ENCODE measurements around the gene SALL3.

SALL3 gene

DNA sequence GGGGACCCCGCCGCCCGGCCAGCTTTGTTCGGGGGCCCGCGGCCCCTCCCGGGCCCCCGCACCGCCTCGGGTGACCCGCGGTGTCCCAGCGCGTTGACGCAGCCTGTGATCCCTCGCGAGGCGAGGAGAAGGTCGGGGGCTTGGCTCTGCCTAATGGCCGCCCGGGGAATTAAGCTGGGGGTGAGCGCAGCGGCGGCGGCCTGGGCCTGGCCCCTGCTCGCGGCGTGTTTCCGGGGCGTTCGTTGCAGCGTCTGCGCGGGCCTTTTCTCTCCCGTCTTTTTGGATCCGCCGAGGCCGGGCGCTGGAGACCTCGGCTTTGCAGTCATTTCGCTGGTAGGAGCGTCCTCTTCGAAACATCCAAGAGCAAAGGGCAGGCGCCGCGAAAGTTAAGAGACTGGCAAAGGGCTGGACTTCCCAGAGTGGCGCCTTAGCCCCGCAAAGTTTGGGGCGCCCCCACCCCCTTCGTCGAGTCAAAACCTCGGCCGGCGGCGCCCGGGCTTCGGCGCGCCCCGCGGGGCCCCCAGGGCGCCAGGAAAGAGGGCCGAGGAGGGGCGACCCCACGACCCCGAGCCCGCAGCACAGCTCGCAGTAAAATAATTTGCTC lies 1.3 kb downstream of the SALL3 start:
- ATAC-seq (ENCODE audit: low read depth): no peak
- no peak overlapping the region for H3K4me3 Mint-ChIP-seq
- H3K9me3 Mint-ChIP-seq: peaks cover 2% of the 10 kb centered on the region
- peaks cover 29% of the 10 kb centered on the region for H3K27me3 Mint-ChIP-seq
- no peak overlapping the region for H3K27ac Mint-ChIP-seq
- DNase-seq (ENCODE audit: low spot score in 2 of 2): no peak
- peaks cover 9% of the 10 kb centered on the region for H3K4me1 Mint-ChIP-seq
- H3K36me3 Mint-ChIP-seq: no peaks in the 10 kb centered on the region

DNA sequence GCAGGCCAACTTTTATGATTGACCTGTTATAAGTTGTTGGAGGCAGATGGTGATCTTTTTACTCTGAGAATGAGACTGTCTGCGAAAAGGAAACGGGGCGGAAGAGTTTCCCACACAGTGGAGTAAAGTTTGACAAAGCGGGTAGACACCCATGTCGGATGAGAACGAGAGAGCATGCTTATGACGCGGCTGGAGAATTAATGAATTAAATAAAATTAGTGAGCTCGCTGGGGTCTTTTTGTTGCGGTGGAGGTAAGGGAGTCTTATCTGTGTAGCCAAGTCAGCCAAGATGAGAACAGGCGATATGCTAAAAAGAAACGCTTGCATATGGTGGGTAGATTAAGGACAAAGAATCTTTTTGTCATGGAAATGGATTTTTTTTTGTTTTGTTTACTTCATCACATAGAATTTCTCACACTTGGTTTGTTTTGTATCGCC lies 1.8 kb downstream of the SALL3 start:
- Mint-ChIP-seq H3K27me3 (peaks cover 31% of the 10 kb centered on the region), H3K9me3 (peaks cover 2% of the 10 kb centered on the region), H3K4me3 (no peak overlapping the region), H3K36me3 (no peaks in the 10 kb centered on the region), H3K27ac (no peak overlapping the region), H3K4me1 (peaks cover 9% of the 10 kb centered on the region)
- DNase-seq (ENCODE audit: low spot score in 2 of 2) (no peak), ATAC-seq (ENCODE audit: low read depth) (no peak)

DNA sequence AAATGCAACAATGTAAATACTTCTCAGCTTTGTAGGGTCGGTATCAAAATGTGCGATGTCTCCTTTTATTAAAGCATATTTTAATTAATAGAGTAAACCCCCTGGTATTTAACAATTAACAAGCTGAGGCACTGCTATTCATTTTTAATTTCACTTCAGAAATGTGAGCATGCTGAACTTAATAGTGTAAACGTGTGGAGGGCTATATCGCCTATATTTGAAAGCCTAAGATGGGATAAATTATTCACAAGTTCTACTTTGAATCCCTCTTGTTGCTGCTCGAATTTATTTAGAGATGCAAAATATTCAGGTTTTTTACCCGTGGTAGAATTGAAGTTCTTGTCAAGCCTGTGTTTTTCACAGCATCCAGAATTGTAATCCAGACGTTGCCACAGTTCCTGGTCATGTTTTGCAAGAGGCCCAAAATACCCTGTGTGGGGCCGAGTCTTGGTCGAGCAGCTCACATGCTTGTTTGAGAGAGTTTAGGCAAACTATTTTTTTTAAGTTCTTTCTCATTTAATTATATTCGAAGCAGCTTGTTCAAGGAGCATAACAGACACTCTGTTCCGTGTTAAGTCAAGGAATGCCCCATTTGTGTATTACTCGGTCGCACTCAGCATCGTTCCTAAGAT lies 2.5 kb downstream of the SALL3 start:
- peaks cover 1% of the 10 kb centered on the region for H3K9me3 Mint-ChIP-seq
- H3K27ac Mint-ChIP-seq: no peak overlapping the region
- peaks cover 8% of the 10 kb centered on the region for H3K4me1 Mint-ChIP-seq
- ATAC-seq (ENCODE audit: low read depth) (no peak), DNase-seq (ENCODE audit: low spot score in 2 of 2) (no peak)
- H3K36me3 Mint-ChIP-seq: no peaks in the 10 kb centered on the region
- H3K27me3 Mint-ChIP-seq: peaks cover 27% of the 10 kb centered on the region
- H3K4me3 Mint-ChIP-seq: no peak overlapping the region

DNA sequence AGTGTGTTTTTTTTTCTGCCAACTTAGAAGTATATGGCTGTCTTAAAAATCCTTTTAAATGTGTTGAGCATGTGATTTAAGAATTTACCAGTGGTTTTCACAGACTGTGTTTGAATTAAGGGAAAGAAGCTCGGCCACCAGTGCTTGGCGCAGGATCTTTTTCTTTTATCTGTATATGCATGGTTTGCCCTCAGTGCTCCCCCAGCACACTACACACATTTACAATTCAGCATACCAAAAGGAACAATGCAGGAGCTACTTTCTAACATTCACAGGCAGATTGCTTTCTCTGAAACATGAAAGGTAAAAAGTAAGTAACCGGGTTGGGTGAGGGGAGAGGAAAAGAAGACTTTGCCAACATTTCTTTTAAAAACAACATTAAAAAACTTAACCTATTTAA lies 3.9 kb downstream of the SALL3 start:
- no peak overlapping the region for H3K27ac Mint-ChIP-seq
- ATAC-seq (ENCODE audit: low read depth): no peak
- DNase-seq (ENCODE audit: low spot score in 2 of 2): no peak
- peaks cover 5% of the 10 kb centered on the region for H3K4me1 Mint-ChIP-seq
- H3K9me3 Mint-ChIP-seq: no peaks in the 10 kb centered on the region
- H3K27me3 Mint-ChIP-seq: peaks cover 22% of the 10 kb centered on the region
- no peaks in the 10 kb centered on the region for H3K36me3 Mint-ChIP-seq
- no peak overlapping the region for H3K4me3 Mint-ChIP-seq

DNA sequence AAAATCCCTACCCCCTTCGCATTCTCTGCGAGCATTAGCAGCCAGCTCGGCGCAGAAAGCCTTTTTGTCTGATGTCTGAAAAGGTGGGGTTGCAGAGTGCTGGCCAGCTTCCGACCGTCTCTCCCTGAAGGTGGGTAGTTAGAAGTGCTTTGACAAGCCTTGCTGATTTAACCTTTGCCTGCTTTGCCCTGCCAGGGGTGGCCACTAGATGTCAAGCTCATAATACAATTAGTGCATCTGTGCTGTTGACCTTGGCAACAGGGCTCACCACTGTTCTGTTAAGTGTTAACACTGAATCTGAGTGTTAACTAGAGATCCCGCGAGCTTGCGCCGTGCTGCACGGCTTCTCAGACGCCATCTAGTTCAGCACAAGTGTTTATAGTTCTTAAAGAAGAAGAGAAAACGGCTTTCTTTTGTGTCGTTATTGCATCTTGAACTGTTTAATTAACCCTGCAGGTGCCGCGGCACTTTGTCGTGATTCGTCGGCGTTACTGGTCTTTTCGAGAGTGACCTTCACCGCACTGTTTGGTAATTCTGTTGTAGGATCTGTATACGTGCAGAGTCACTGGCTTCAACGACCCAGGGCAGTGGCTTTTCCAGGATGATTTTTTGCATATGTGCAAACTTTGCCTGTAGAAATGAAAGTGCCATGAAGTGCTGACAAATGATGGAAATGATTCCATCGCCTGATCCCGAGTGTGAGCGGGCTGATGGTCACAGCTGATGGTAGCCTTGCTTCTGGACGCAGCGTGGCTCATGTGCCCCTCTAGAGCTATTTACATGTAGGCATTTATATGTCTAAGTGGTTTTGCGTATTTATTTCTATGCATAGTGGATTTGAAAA lies 5.5 kb downstream of the SALL3 start:
- Mint-ChIP-seq H3K9me3 (no peaks in the 10 kb centered on the region), H3K36me3 (no peaks in the 10 kb centered on the region), H3K27ac (no peak overlapping the region), H3K4me1 (peaks cover 3% of the 10 kb centered on the region), H3K4me3 (no peak overlapping the region), H3K27me3 (peaks cover 21% of the 10 kb centered on the region)
- ATAC-seq (ENCODE audit: low read depth): peak; percentile 51
- DNase-seq (ENCODE audit: low spot score in 2 of 2): no peak

DNA sequence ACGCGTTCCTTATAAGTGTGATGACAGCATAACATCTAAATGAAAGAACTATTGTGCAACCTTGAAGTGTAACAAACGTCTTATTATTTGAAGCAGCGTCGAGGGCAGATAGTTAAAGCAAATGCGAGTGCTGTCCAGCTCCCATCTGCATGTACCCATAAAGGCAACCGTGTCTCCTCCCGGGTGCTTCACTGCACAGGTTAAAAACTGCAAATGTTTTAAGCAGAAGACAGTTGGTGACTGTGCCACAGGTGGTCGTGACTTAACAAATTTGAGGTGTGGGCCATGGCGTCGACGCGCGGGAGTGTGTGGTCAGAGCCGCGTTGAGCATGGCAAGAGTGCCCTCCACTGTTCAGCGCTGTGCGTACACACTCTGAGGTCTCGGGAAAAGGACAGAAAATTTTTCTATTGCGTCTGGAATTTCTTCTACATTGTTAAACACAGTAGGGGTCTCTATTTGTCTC lies 6.4 kb downstream of the SALL3 start:
- H3K4me1 Mint-ChIP-seq: peaks cover 3% of the 10 kb centered on the region
- H3K9me3 Mint-ChIP-seq: no peaks in the 10 kb centered on the region
- ATAC-seq (ENCODE audit: low read depth) (no peak), DNase-seq (ENCODE audit: low spot score in 2 of 2) (no peak)
- H3K27ac Mint-ChIP-seq: no peak overlapping the region
- no peak overlapping the region for H3K4me3 Mint-ChIP-seq
- H3K27me3 Mint-ChIP-seq: peaks cover 22% of the 10 kb centered on the region
- no peaks in the 10 kb centered on the region for H3K36me3 Mint-ChIP-seq

DNA sequence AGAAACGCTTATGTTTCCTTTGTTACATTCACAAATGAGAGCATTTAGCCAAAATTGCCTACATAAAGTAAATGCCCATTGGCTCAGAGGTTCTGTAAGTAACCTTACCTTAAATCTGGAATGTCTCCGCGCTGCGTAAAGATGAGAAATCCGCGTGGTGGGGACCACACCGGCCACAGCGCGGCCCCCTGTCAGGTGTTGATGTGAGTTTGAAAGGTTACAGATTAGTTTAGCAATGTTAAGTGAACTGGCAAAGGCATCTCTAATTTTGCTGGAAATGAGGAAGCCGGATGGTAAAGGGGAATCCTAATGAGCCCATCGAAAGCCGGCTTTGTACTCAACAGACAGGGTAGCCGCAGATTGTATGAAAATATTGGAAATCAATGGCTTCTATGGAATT lies 11.8 kb downstream of the SALL3 start:
- ATAC-seq (ENCODE audit: low read depth): no peak
- no peaks in the 10 kb centered on the region for H3K4me1 Mint-ChIP-seq
- peaks cover 1% of the 10 kb centered on the region for H3K27me3 Mint-ChIP-seq
- DNase-seq (ENCODE audit: low spot score in 2 of 2): no peak
- no peak overlapping the region for H3K4me3 Mint-ChIP-seq
- H3K36me3 Mint-ChIP-seq: no peaks in the 10 kb centered on the region
- H3K27ac Mint-ChIP-seq: no peak overlapping the region
- no peaks in the 10 kb centered on the region for H3K9me3 Mint-ChIP-seq

DNA sequence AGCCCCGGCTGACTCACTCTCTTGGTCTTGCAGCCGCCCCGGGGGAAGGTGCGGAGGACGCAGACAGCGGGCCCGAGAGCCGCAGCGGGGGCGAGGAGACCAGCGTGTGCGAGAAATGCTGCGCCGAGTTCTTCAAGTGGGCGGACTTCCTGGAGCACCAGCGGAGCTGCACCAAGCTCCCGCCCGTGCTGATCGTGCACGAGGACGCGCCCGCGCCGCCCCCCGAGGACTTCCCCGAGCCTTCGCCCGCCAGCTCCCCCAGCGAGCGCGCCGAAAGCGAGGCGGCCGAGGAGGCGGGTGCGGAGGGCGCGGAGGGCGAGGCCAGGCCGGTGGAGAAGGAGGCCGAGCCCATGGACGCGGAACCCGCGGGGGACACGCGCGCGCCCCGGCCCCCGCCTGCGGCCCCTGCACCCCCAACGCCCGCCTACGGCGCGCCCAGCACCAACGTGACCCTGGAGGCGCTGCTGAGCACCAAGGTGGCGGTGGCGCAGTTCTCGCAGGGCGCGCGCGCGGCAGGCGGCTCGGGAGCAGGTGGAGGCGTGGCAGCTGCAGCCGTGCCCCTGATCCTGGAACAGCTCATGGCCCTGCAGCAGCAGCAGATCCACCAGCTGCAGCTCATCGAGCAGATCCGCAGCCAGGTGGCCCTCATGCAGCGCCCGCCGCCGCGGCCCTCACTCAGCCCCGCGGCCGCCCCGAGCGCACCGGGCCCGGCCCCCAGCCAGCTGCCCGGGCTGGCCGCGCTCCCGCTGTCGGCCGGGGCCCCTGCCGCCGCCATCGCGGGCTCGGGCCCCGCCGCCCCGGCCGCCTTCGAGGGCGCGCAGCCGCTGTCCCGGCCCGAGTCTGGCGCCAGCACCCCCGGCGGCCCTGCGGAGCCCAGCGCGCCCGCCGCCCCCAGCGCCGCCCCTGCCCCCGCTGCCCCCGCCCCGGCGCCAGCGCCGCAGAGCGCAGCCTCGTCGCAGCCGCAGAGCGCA lies 12.7 kb downstream of the SALL3 start:
- H3K27me3 Mint-ChIP-seq: peaks cover 1% of the 10 kb centered on the region
- H3K27ac Mint-ChIP-seq: no peak overlapping the region
- no peaks in the 10 kb centered on the region for H3K9me3 Mint-ChIP-seq
- no peaks in the 10 kb centered on the region for H3K36me3 Mint-ChIP-seq
- ATAC-seq (ENCODE audit: low read depth) (no peak), DNase-seq (ENCODE audit: low spot score in 2 of 2) (no peak)
- no peaks in the 10 kb centered on the region for H3K4me1 Mint-ChIP-seq
- no peak overlapping the region for H3K4me3 Mint-ChIP-seq

DNA sequence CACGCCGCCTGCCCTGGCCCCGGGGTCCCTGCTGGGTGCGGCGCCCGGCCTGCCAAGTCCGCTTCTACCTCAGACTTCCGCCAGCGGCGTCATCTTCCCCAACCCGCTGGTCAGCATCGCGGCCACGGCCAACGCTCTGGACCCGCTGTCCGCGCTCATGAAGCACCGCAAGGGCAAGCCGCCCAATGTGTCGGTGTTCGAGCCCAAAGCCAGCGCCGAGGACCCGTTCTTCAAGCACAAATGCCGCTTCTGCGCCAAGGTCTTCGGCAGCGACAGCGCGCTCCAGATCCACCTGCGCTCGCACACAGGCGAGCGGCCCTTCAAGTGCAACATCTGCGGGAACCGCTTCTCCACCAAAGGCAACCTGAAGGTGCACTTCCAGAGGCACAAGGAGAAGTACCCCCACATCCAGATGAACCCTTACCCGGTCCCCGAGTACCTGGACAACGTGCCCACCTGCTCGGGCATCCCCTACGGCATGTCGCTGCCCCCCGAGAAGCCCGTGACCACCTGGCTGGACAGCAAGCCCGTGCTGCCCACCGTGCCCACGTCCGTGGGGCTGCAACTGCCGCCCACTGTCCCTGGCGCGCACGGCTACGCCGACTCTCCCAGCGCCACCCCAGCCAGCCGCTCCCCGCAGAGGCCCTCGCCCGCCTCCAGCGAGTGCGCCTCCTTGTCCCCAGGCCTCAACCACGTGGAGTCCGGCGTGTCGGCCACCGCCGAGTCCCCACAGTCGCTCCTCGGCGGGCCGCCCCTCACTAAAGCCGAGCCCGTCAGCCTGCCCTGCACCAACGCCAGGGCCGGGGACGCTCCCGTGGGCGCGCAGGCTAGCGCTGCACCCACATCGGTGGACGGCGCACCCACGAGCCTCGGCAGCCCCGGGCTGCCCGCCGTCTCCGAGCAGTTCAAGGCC lies 13.7 kb downstream of the SALL3 start:
- Mint-ChIP-seq H3K27ac (no peak overlapping the region), H3K36me3 (no peaks in the 10 kb centered on the region), H3K9me3 (no peaks in the 10 kb centered on the region), H3K4me1 (no peaks in the 10 kb centered on the region), H3K4me3 (no peak overlapping the region), H3K27me3 (peaks cover 1% of the 10 kb centered on the region)
- DNase-seq (ENCODE audit: low spot score in 2 of 2) (no peak), ATAC-seq (ENCODE audit: low read depth) (no peak)

DNA sequence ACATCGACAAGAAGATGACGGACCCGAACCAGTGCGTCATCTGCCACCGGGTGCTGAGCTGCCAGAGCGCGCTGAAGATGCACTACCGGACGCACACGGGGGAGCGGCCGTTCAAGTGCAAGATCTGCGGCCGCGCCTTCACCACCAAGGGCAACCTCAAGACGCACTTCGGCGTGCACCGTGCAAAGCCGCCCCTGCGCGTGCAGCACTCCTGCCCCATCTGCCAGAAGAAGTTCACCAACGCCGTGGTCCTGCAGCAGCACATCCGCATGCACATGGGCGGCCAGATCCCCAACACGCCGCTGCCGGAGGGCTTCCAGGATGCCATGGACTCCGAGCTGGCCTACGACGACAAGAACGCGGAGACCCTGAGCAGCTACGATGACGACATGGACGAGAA lies 14.4 kb downstream of the SALL3 start:
- H3K4me1 Mint-ChIP-seq: no peaks in the 10 kb centered on the region
- no peak overlapping the region for H3K4me3 Mint-ChIP-seq
- no peaks in the 10 kb centered on the region for H3K9me3 Mint-ChIP-seq
- DNase-seq (ENCODE audit: low spot score in 2 of 2): no peak
- no peak overlapping the region for H3K27ac Mint-ChIP-seq
- H3K27me3 Mint-ChIP-seq: peaks cover 1% of the 10 kb centered on the region
- no peak for ATAC-seq (ENCODE audit: low read depth)
- H3K36me3 Mint-ChIP-seq: no peaks in the 10 kb centered on the region

DNA sequence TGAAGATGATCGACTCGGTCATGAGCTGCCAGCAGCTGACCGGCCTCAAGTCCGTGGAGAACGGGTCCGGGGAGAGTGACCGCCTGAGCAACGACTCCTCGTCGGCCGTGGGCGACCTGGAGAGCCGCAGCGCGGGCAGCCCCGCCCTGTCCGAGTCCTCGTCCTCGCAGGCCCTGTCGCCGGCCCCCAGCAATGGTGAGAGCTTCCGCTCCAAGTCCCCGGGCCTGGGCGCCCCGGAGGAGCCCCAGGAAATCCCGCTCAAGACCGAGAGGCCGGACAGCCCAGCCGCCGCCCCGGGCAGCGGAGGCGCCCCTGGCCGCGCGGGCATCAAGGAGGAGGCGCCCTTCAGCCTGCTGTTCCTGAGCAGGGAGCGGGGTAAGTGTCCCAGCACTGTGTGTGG lies 14.9 kb downstream of the SALL3 start:
- no peak for DNase-seq (ENCODE audit: low spot score in 2 of 2)

DNA sequence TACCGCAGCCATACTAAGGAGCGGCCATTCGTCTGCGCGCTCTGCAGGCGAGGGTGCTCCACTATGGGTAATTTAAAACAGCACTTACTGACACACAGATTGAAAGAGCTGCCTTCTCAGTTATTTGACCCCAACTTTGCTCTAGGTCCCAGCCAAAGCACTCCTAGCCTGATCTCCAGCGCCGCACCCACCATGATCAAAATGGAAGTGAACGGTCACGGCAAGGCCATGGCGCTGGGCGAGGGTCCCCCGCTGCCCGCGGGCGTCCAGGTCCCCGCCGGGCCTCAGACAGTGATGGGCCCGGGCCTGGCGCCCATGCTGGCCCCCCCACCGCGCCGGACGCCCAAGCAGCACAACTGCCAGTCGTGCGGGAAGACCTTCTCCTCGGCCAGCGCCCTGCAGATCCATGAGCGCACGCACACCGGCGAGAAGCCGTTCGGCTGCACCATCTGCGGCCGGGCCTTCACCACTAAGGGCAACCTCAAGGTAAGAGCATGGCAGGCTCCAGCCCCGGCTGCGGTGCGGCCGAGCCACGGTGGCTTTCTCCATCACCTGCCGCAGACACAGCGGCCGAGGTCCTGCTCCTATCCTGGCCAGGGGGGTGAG lies 15.5 kb downstream of the SALL3 start:
- H3K27ac Mint-ChIP-seq: no peak overlapping the region
- H3K27me3 Mint-ChIP-seq: peaks cover 1% of the 10 kb centered on the region
- no peaks in the 10 kb centered on the region for H3K9me3 Mint-ChIP-seq
- no peak for ATAC-seq (ENCODE audit: low read depth)
- DNase-seq (ENCODE audit: low spot score in 2 of 2): no peak
- no peaks in the 10 kb centered on the region for H3K36me3 Mint-ChIP-seq
- H3K4me1 Mint-ChIP-seq: no peaks in the 10 kb centered on the region
- H3K4me3 Mint-ChIP-seq: no peak overlapping the region

More for the DNA sequence above, 14.9 kb downstream of the SALL3 start:
- Mint-ChIP-seq H3K36me3 (no peaks in the 10 kb centered on the region), H3K27ac (no peak overlapping the region), H3K9me3 (no peaks in the 10 kb centered on the region), H3K27me3 (peaks cover 1% of the 10 kb centered on the region), H3K4me3 (no peak overlapping the region), H3K4me1 (no peaks in the 10 kb centered on the region)
- ATAC-seq (ENCODE audit: low read depth): no peak

Measured in memory B cell (primary cell).